Non-pigmented ciliary epithelial cell (primary cell): ENCODE data around the gene HCFC1.
"Not testable (repeated sequence)": the region's sequence is repeated elsewhere in the genome, so short reads cannot be mapped to it uniquely, and the experiment has no call there.

Source experiments
- DNase-seq: peaks from one replicate; pipeline ENCODE4 v3.0.0-alpha.2; 2010; ENCODE audit warnings: low read depth

HCFC1 gene

GRCh38 chrX:154008521-154008920, 36.9 kb upstream of the HCFC1 start:
- DNase-seq, result no peak

DNA sequence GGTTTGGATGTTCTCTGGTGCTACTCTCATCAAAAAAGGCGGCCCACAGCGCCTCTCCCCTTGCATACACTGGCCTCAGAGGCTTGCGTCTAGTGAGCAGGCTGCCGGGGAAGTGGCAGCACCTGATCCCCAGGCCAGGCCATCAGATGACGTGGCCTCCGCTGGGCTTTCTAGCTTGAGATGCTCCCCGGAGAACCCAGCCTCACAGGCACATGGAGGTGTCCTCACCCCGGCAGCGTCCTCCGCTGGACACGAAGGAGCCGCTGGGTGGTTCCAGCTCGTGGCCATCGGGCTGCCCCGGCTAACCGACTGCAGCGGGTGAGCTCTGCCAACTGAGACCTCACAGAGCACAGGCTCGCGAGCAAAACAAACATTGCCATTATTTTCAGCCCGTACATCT, 35.3 kb upstream of the HCFC1 start:
- DNase-seq, result no peak

GRCh38 chrX:154004315-154004714, 32.7 kb upstream of the HCFC1 start:
- DNase-seq, result no peak

DNA sequence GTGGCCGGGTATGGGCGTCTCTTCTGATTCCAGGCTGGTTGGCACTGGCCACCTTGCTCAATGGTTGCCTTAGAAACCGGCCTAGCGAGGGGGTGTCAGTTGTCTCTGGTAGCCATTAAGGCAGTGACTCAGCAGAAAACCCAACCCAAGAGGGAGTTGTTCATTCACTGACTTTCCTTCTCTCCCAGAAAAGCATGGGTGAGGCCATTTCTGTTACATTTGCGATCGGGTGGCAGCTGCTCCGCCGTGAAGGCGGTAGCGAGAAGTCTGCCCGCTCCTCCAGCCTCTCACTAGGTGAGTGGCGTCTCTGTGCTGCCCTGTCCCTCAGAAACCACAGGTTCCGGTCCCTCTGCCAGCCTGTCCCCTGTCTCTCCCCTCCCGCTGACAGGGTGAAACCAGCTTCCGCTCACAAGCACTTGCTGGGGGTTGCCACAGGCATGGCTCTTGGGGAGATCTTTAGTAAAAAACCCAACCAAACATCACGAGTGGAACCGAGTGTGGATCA, 30.6 kb upstream of the HCFC1 start:
- no peak for DNase-seq

- no peak for DNase-seq
These were observed 28.4 kb upstream of the HCFC1 start for GRCh38 chrX:154000051-154000450.

GRCh38 chrX:153999359-154000037, 27.9 kb upstream of the HCFC1 start:
- no peak for DNase-seq

DNA sequence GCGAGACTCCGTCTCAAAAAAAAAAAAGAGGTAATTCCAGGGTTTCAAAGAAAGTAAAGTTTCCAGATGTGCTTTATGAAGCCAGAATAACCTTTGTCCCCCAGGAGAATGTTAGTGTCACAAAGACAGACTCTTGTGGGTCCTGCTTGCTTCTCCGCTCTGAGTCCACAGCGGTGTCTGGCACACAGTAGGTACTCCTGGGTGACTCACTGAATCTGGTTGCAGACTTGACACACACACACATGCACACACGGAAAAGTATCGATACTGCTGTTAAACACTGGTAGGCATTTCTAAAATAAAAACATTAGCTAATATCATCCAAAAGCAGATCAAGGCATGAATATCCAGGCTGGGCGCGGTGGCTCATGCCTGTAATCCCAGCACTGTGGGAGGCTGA, 23.9 kb upstream of the HCFC1 start:
- DNase-seq, result no peak

- not testable (repeated sequence) for DNase-seq
These were observed 22.8 kb upstream of the HCFC1 start for GRCh38 chrX:153994398-153994797.

GRCh38 chrX:153993978-153994377, 22.4 kb upstream of the HCFC1 start:
- DNase-seq, result no peak

DNA sequence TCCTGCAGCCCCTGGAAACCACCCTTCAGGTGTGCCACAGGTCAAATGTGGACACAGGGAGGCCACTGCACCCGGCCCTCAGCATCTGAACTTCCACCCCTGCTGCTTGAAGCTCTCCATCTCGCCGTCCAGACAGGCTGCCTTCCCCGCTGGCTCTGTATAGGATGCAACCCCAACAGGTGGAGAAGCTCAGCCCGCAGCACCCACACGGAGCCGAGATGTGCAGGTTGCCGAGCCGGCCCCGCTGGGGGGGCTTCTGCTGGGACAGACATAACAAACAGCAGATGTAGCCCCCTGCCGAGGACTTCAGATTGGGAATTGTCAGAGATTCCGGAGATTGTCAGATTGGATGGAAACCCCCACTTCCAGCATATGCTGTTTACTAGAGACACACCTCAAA, 21.5 kb upstream of the HCFC1 start:
- DNase-seq, result no peak

GRCh38 chrX:153992180-153992579, 20.6 kb upstream of the HCFC1 start:
- DNase-seq, result no peak

- no peak for DNase-seq
These were observed 19.5 kb upstream of the HCFC1 start for GRCh38 chrX:153991013-153991580.

DNA sequence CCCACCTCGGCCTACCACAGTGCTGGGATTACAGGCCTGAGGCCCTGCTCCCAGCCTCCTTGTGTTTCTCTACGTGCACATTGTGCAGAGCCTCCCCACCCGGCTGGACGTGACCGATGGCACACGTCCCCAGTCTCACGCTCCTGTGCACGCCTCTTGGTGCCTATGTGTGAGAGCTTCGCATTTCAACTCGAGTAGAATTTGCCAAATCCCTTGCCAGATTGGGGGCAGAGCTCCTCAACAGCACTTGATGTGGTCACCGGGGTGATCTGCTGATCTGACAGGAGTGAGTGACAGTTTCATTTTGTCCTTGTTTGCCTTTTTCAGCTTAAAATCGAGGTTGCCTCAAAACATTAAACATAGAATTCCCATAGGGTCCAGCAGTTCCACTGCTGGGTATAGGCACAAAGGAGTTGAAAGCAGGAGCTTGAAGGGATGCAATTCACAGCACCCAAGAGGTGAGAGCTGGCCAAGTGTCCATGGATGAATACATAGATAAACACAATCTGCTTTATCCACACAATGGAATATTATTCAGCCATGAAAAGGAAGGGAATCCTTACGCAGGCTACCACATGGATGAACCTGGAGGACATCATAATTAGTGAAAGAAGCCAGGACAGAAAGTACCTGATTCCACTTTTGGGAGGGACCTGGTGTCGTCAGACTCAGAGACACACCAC, 18.5 kb upstream of the HCFC1 start:
- DNase-seq, result no peak

DNA sequence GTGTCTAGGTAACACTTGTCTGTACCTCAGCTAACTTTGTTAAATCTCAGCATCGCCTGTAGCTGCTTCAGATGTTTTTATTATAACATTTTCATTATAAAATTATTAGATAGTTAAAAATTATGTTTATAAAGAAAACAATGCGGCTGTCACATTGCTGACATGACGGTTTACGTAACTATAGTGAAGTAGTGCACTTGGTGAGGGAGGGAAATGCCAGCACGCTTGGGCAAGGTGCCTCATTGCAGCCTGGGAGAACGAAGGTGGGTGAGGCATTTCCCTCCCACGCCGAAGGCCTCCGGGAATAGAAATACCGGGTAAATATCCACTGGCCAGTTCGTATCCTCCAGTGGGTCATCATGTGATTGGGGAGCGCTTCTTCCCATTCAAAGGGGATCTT, 16.9 kb upstream of the HCFC1 start:
- DNase-seq, result no peak

DNA sequence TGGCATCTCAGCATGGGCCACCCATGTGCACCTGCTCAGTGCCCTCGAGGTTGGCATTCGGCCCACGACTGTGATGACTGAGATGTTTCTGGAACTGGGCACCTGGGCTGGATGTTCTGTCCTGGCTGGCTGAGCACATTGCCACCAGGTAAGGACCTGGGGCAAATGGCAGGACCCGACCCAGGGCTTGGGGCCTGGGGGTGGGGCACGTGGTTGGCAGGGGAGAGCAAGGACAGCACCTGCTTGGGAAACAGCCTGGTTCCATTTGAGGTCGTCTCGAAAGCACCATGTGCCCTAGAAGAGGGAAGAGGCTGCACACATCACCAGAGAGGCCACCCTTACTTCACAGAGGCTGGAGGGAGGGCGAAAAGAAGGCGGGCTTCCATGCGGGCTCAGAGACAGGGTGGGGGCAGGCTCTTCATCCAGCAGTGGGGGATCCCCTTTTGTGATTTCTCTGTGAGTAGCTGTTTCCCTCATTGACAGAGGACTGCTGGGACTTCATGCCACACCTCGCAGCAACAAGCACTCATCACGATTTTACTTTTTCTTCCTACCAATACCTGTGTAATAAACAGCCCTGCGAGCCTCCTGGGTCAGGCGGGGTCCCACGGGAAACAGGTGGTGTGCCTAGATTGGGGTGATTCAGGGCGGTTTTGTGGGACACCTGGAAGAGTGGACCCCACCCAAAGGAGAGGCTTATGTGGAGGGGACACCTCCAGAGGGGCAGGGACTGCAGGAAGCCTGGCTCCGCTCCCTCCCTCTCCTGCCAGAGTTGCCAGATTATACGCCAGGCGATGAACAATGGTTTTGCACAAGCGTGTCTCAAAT, 12.9 kb upstream of the HCFC1 start:
- DNase-seq, result no peak

DNA sequence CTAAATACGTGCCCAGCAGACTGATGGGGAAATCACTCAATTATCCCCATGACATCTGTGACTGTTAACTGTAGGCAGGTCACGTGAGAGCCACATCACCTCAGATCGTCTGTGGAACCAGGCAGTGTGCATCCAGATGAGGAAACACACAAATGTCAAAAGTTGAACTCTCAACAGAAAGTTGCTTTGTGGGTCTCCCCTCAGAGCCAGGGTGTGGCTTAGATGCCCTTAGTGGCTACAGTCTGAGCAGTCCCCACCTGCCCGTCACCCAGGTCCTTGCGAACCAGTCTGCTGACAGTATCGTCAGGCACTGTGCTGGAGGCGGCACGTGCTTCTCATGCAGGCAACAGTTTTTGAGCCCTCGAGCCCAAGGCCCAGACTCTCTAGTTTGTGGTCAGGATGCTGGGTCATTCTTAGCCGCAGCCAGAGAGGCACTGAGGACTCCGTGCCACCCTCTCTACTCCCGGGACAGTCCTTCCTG, 11.7 kb upstream of the HCFC1 start:
- DNase-seq, result no peak

GRCh38 chrX:153981771-153982533, 10.3 kb upstream of the HCFC1 start:
- DNase-seq, result no peak

DNA sequence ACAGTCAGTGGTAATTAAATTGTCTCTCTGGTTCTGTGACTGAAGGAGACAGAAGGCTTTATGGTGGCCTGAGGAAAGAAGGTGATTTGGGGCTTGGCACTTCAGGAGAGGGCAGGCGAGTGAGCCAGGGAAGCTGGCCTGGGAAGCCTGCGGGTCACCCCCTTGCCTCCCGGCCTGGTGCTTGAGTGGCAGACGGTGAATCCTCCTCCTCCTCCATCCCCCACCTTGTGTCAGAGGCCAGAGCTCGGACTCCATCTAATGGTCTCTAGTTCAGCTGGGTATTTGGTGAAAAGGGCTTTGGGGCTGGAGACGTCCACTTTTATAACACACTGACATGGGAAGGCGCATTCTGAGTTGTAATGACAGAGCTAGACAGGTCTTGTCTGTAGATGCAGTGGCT, 9.6 kb upstream of the HCFC1 start:
- no peak for DNase-seq

- not testable (repeated sequence) for DNase-seq
These were observed 8.8 kb upstream of the HCFC1 start for GRCh38 chrX:153980394-153980793.

- no peak for DNase-seq
These were observed 3.2 kb upstream of the HCFC1 start for GRCh38 chrX:153974726-153975286.

GRCh38 chrX:153974003-153974725, 2.5 kb upstream of the HCFC1 start:
- no peak for DNase-seq
